Psoas muscle (tissue), 8 donors: ENCODE measurements around the gene SWSAP1. TPM values are rescaled to one million over a fixed set of nuclear protein-coding genes. Genes with fewer than 3 reads are reported as not detected.
A peak's percentile ranks its signal among the peaks of the same experiment; 100 is the strongest.
"Not testable (repeated sequence)": the region's sequence is repeated elsewhere in the genome, so short reads cannot be mapped to it uniquely, and the experiment has no call there.

Experiments used
- ATAC-seq, 4 donors: fragments of 200-7000 bp; cut with Tn5 transposase; one replicate each; pipeline ENCODE4 v1.9.1; 2020; ENCODE audit warnings: moderate library complexity in 3 of 4, mild to moderate bottlenecking in 2 of 4
- DNase-seq, 2 donors: peaks; one replicate each; pipeline ENCODE4 v3.0.0-alpha.2; 2020
- H3K27ac ChIP-seq: fragments of 200-600 bp; one replicate; pipeline ENCODE4 v1.8.0; 2022
- H3K27me3 ChIP-seq, 3 donors: fragments of 200-600 bp in 1 of 3; one replicate each; pipeline versions ENCODE4 v1.6.1 to v1.8.0; 2013 to 2022; ENCODE audit warnings: low read length in 2 of 3, mild to moderate bottlenecking in 2 of 3, moderate library complexity in 1 of 3; ENCODE audit not compliant: insufficient read depth in 3 of 3
- H3K36me3 ChIP-seq, 2 donors: fragments of 200-600 bp in 1 of 2; one replicate each; pipeline versions ENCODE4 v1.6.1 to v1.8.0; 2013 to 2022; ENCODE audit warnings: low read depth in 1 of 2, mild to moderate bottlenecking in 1 of 2, moderate library complexity in 1 of 2; ENCODE audit not compliant: insufficient read depth in 1 of 2
- H3K4me1 ChIP-seq: fragments of 200-600 bp; one replicate; pipeline ENCODE4 v1.8.0; 2022
- H3K4me3 ChIP-seq: fragments of 200-600 bp; one replicate; pipeline ENCODE4 v1.8.0; 2022; ENCODE audit warnings: mild to moderate bottlenecking
- H3K9me3 ChIP-seq: fragments of 200-600 bp; one replicate; pipeline ENCODE4 v1.8.0; 2022
- WGBS, 3 donors: extraction: QIAGEN DNeasy Blood & Tissue Kit; methylation state at CpG; one replicate each; pipeline versions ENCODE4 v1.1.6 to v1.1.7; 2013; 5-methylcytosine and 5-hydroxymethylcytosine counted together
- intact Hi-C, 2 donors: fragments of 100-400 bp; cut with DNase I; formaldehyde crosslinking; loops; one replicate each; pipeline versions ENCODE4 v1.11.0 to v1.14.2; 2022
- polyA plus RNA-seq, 3 donors: library from polyadenylated mRNA; stranded (reverse); fragments of 200-250 nt; gene quantifications; one replicate each; pipeline ENCODE4 v1.2.3, GENCODE V29; 2013
- total RNA-seq, 4 donors: library from RNA; stranded (reverse); fragmentation: NEBNext Ultra II Directional in 2 of 4; extraction: Animal tissue kit (Norgen Biotek cat#: 25700) in 2 of 4; gene quantifications; one replicate each; pipeline versions ENCODE4 v1.2.1 to v1.2.4, GENCODE V29; 2021 to 2023
- TF ChIP-seq, protein P1 (sequence below): fragments of 200-600 bp; IDR thresholded peaks from one replicate; pipeline ENCODE4 v1.8.0; 2022; ENCODE audit warnings: antibody characterized with exemption
- donor health status: healthy with polysubstance abuse.
- donor health status: DM: no; HTN: no; CAD: no; lungs with moderate emphysema.
- donor health status: Bipolar disorder and iron deficiency.
- donor health status: healthy.
- donor health status: DM: yes; HTN: yes; CAD: no.
- donor health status: DM: no; HTN: no; CAD: no.
- donor health status: DM: no; HTN: no; CAD: no.
- donor health status: DM: yes; HTN: yes; CAD: no.

SWSAP1 gene
- total and polyA plus RNA-seq, 7 donors: 1.1 to 3.9 (median 1.7) TPM

GRCh38 chr19:11345122-11345803 lies 29.2 kb upstream of the SWSAP1 start:
- no peaks in the 10 kb centered on the region for H3K27me3 ChIP-seq
- peaks cover 0 to 22% of the 10 kb centered on the region in 2 donors for H3K36me3 ChIP-seq
- DNase-seq (no peak), ATAC-seq (no peak)
- H3K27ac ChIP-seq: peak overlapping the region; percentile 76
- peak overlapping the region; percentile 87 for H3K4me3 ChIP-seq
- H3K9me3 ChIP-seq: no peaks in the 10 kb centered on the region
- TF ChIP-seq, protein P1, sequence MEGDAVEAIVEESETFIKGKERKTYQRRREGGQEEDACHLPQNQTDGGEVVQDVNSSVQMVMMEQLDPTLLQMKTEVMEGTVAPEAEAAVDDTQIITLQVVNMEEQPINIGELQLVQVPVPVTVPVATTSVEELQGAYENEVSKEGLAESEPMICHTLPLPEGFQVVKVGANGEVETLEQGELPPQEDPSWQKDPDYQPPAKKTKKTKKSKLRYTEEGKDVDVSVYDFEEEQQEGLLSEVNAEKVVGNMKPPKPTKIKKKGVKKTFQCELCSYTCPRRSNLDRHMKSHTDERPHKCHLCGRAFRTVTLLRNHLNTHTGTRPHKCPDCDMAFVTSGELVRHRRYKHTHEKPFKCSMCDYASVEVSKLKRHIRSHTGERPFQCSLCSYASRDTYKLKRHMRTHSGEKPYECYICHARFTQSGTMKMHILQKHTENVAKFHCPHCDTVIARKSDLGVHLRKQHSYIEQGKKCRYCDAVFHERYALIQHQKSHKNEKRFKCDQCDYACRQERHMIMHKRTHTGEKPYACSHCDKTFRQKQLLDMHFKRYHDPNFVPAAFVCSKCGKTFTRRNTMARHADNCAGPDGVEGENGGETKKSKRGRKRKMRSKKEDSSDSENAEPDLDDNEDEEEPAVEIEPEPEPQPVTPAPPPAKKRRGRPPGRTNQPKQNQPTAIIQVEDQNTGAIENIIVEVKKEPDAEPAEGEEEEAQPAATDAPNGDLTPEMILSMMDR: no peak
- 41 to 47% (median 43%) methylated on average over 15 of the region's 15 CpGs for WGBS, 3 donors
- intact Hi-C loops: no loop called here
- H3K4me1 ChIP-seq: peaks cover 14% of the 10 kb centered on the region

- Histone ChIP-seq H3K36me3 (peaks cover 0 to 21% of the 10 kb centered on the region in 2 donors), H3K27ac (peak within 1 kb of the TSS; percentile 76), H3K27me3 (no peaks in the 10 kb centered on the region), H3K4me1 (peaks cover 14% of the 10 kb centered on the region), H3K9me3 (no peaks in the 10 kb centered on the region), H3K4me3 (peak within 1 kb of the TSS; percentile 87)
- DNase-seq (peak; percentile 98 to 99), ATAC-seq (peak; percentile 96 to 97 (median 96))
- 0% methylated on average over 50 of the region's 50 CpGs for WGBS, 3 donors
- intact Hi-C loops: no loop called here
- TF ChIP-seq, protein P1: no peak
Measured at GRCh38 chr19:11346104-11346940, 28.1 kb upstream of the SWSAP1 start, which contains the start of the genes CCDC159 and TMEM205. TSS of gene CCDC159 (plus strand) at chr19:11346519. CDS start at chr19:11346607, 88 bp downstream. TSS of gene TMEM205 (minus strand) at chr19:11346268. CDS start at chr19:11345619, 649 bp downstream.

DNA sequence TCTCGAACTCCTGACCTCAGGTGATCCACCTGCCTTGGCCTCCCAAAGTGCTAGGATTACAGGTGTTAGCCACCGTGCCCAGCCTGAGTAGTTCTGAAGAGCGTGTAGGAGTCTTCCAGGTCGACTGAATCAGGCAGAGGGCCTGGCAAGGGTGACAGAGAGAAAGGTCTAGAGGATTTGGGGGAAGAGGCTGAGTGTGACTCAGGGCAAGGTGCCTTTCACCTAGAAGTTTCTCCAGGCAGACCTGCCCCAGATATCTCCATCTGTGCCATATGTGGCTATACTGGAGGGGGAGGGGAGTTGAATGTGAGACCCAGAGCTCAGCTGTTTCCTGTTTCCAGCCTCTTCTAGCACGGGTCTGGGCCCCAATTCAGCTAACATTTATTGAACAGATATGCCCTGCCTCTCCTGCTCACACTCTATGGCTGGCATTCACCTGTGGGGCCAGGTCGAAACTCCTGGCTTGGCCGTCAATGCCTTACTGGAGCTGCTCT lies 26.9 kb upstream of the SWSAP1 start:
- H3K36me3 ChIP-seq: peaks cover 0 to 8% of the 10 kb centered on the region in 2 donors
- no peaks in the 10 kb centered on the region for H3K9me3 ChIP-seq
- no peaks in the 10 kb centered on the region for H3K27me3 ChIP-seq
- H3K4me3 ChIP-seq: no peak overlapping the region
- peak overlapping the region; percentile 76 for H3K27ac ChIP-seq
- TF ChIP-seq, protein P1: no peak
- WGBS, 3 donors: 65 to 79% (median 71%) methylated on average over 7 of the region's 7 CpGs
- intact Hi-C loops: no loop called here
- ATAC-seq (no peak), DNase-seq (no peak)
- peaks cover 14% of the 10 kb centered on the region for H3K4me1 ChIP-seq

GRCh38 chr19:11349171-11349570 lies 25.3 kb upstream of the SWSAP1 start:
- WGBS, 3 donors: 89 to 90% (median 90%) methylated on average over 4 of the region's 4 CpGs
- Histone ChIP-seq H3K27ac (no peak overlapping the region), H3K27me3 (no peaks in the 10 kb centered on the region), H3K4me1 (peaks cover 12% of the 10 kb centered on the region), H3K36me3 (no peaks in the 10 kb centered on the region), H3K9me3 (no peaks in the 10 kb centered on the region), H3K4me3 (no peak overlapping the region)
- DNase-seq: no peak
- no peak for ATAC-seq
- intact Hi-C loops: no loop called here
- TF ChIP-seq, protein P1: no peak

- H3K9me3 ChIP-seq, ATAC-seq, H3K4me1 ChIP-seq, H3K4me3 ChIP-seq, DNase-seq, H3K27ac ChIP-seq, intact Hi-C loops, H3K27me3 ChIP-seq: not testable (repeated sequence)
- peaks cover 0 to 13% of the 10 kb centered on the region in 2 donors for H3K36me3 ChIP-seq
- WGBS, 3 donors: 97% methylated on average over 4 of the region's 4 CpGs
Measured at GRCh38 chr19:11354102-11354501, 20.4 kb upstream of the SWSAP1 start.
